ENCODE results near the gene MYO1A.
"Not testable (repeated sequence)": the region's sequence is repeated elsewhere in the genome, so short reads cannot be mapped to it uniquely, and the experiment has no call there.

Gene MYO1A

GRCh38 chr12:57087010-57087690, 37.2 kb upstream of the MYO1A start:
- peak; percentile 27 for DNase-seq

- peak; percentile 24 for DNase-seq
Observed at GRCh38 chr12:57086493-57087009, 36.6 kb upstream of the MYO1A start.

- DNase-seq = no peak
Observed at GRCh38 chr12:57085999-57086492, 36.1 kb upstream of the MYO1A start.

- no peak for DNase-seq
Observed at GRCh38 chr12:57080855-57081254, 30.9 kb upstream of the MYO1A start.

- no peak for DNase-seq
Observed at GRCh38 chr12:57079821-57080220, 29.9 kb upstream of the MYO1A start.

GRCh38 chr12:57078519-57079404, 28.8 kb upstream of the MYO1A start, which contains the start of gene NEMP1:
Gene NEMP1, minus strand, starts transcription at chr12:57078791. Its CDS starts 46 bp downstream, at chr12:57078745.
- peak; percentile 84 for DNase-seq

- not testable (repeated sequence) for DNase-seq
Observed at GRCh38 chr12:57073566-57074450, 23.9 kb upstream of the MYO1A start.

GRCh38 chr12:57072661-57073060, 22.7 kb upstream of the MYO1A start:
- DNase-seq = no peak

GRCh38 chr12:57069523-57069922, 19.6 kb upstream of the MYO1A start:
- DNase-seq = no peak

- DNase-seq = no peak
Observed at GRCh38 chr12:57066245-57066644, 16.3 kb upstream of the MYO1A start.

- no peak for DNase-seq
Observed at GRCh38 chr12:57063991-57064685, 14.2 kb upstream of the MYO1A start.

- no peak for DNase-seq
Observed at GRCh38 chr12:57058454-57058853, 8.5 kb upstream of the MYO1A start.

GRCh38 chr12:57057067-57057751, 7.3 kb upstream of the MYO1A start:
- no peak for DNase-seq

GRCh38 chr12:57055824-57056223, 5.9 kb upstream of the MYO1A start:
- DNase-seq = no peak

- not testable (repeated sequence) for DNase-seq
Observed at GRCh38 chr12:57053901-57054300, 4.0 kb upstream of the MYO1A start.

- DNase-seq = not testable (repeated sequence)
Observed at GRCh38 chr12:57053146-57053545, 3.2 kb upstream of the MYO1A start.

- no peak for DNase-seq
Observed at GRCh38 chr12:57051011-57051410, 1.1 kb upstream of the MYO1A start.

- no peak for DNase-seq
Observed at GRCh38 chr12:57049119-57049446, 846 bp downstream of the MYO1A start.

GRCh38 chr12:57048423-57049118, 1.4 kb downstream of the MYO1A start:
- no peak for DNase-seq

- no peak for DNase-seq
Observed at GRCh38 chr12:57047981-57048380, 1.9 kb downstream of the MYO1A start.
